Panc1 (cell line): ENCODE measurements around the gene MYRF. TPM values are rescaled to one million over a fixed set of nuclear protein-coding genes. Genes with fewer than 3 reads are reported as not detected.

Experiments
- ATAC-seq: fragments of 200-7000 bp; cut with Tn5 transposase; 2 replicates; pipeline ENCODE4 v1.9.1; 2020; ENCODE audit warnings: mild to moderate bottlenecking, moderate library complexity
- BruUV-seq: library from RNA; stranded (reverse); fragments of 400-500 nt; replicated peaks from 2 replicates; lab custom pipeline; 2021; lab: Mats Ljungman, UMichigan
- CTCF ChIA-PET: fragments of 300-600 bp; sonication (Branson Sonifier 250); formaldehyde crosslinking; loops from one replicate; lab custom pipeline; 2022; ENCODE audit warnings: antibody characterized with exemption; lab: Charles Lee
- POLR2A ChIA-PET: fragments of 300-600 bp; sonication (Branson Sonifier 250); formaldehyde crosslinking; loops from one replicate; lab custom pipeline; 2022; ENCODE audit warnings: antibody characterized with exemption; lab: Charles Lee
- DNase-seq: peaks from one replicate; pipeline ENCODE4 v3.0.0-alpha.2; 2010; ENCODE audit warnings: low read depth, low spot score
- H3K27ac ChIP-seq: 2 replicates; pipeline ENCODE4 v1.5.1; 2011; ENCODE audit warnings: mild to moderate bottlenecking, low read length, inconsistent platforms
- H3K27me3 ChIP-seq: fragments of 200-500 bp; sonication (Bioruptor generic); 2 replicates; pipeline ENCODE4 v1.6.0; 2014; ENCODE audit warnings: low read length, inconsistent platforms; ENCODE audit not compliant: control insufficient read depth, insufficient read depth
- H3K36me3 ChIP-seq: fragments of 200-500 bp; sonication (Bioruptor generic); 2 replicates; pipeline ENCODE4 v1.5.1; 2014; ENCODE audit warnings: inconsistent platforms, mild to moderate bottlenecking, low read length, moderate library complexity; ENCODE audit not compliant: control insufficient read depth, insufficient read depth
- H3K4me1 ChIP-seq: 2 replicates; pipeline ENCODE4 v1.5.1; 2011; ENCODE audit warnings: inconsistent platforms, mild to moderate bottlenecking, low read length, moderate library complexity; ENCODE audit not compliant: control insufficient read depth, insufficient read depth
- H3K4me3 ChIP-seq, 2 experiments: 2 replicates each; pipeline ENCODE4 v1.5.1; 2011 to 2012; ENCODE audit warnings: low read depth in 2 of 2, low read length in 2 of 2, mild to moderate bottlenecking in 2 of 2, inconsistent platforms in 1 of 2, moderate library complexity in 1 of 2
- H3K9me3 ChIP-seq: fragments of 200-500 bp; sonication (Bioruptor generic); 2 replicates; pipeline ENCODE4 v1.5.1; 2014; ENCODE audit warnings: low read depth, mild to moderate bottlenecking, inconsistent platforms, low read length, moderate library complexity; ENCODE audit not compliant: control insufficient read depth, insufficient read depth
- POLR2AphosphoS5 ChIP-seq: IDR thresholded peaks from 2 replicates; pipeline ENCODE4 v1.6.1; 2012; ENCODE audit warnings: mild to moderate bottlenecking, low read depth, low read length, moderate library complexity
- SIN3A ChIP-seq: IDR thresholded peaks from 2 replicates; pipeline ENCODE4 v1.6.1; 2012; ENCODE audit warnings: low read depth, mild to moderate bottlenecking, low read length, moderate library complexity, borderline replicate concordance; ENCODE audit not compliant: insufficient read depth
- in situ Hi-C: cut with HindIII; loops from 2 replicates; pipeline ENCODE4 v1.10.0; 2016; ENCODE audit warnings: low sequenced_read_pairs, low pct_unique_long_range_greater_than_20kb
- intact Hi-C: fragments of 100-400 bp; cut with micrococcal nuclease; formaldehyde crosslinking; loops from one replicate; pipeline ENCODE4 v1.10.0; 2022; ENCODE audit not compliant: unreplicated experiment
- total RNA-seq: library from RNA; stranded (reverse); gene quantifications from one replicate; pipeline ENCODE4 v1.2.1, GENCODE V29; 2021; ENCODE audit not compliant: unreplicated experiment
- TF ChIP-seq, protein P1 (sequence below), 2 experiments: IDR thresholded peaks; 2 replicates each; pipeline ENCODE4 v1.6.1; 2011 to 2012; ENCODE audit warnings: low read depth in 2 of 2, control low read depth in 1 of 2, low read length in 1 of 2, mild to moderate bottlenecking in 1 of 2, moderate library complexity in 1 of 2; ENCODE audit not compliant: insufficient read depth in 1 of 2
- TF ChIP-seq, protein P2 (sequence below): fragments of 450-650 bp; IDR thresholded peaks from 2 replicates; pipeline ENCODE4 v1.5.1; 2017; ENCODE audit warnings: mild to moderate bottlenecking

MYRF gene
- total RNA-seq, 1 experiment from 2014 or later, result 2.8 TPM

DNA sequence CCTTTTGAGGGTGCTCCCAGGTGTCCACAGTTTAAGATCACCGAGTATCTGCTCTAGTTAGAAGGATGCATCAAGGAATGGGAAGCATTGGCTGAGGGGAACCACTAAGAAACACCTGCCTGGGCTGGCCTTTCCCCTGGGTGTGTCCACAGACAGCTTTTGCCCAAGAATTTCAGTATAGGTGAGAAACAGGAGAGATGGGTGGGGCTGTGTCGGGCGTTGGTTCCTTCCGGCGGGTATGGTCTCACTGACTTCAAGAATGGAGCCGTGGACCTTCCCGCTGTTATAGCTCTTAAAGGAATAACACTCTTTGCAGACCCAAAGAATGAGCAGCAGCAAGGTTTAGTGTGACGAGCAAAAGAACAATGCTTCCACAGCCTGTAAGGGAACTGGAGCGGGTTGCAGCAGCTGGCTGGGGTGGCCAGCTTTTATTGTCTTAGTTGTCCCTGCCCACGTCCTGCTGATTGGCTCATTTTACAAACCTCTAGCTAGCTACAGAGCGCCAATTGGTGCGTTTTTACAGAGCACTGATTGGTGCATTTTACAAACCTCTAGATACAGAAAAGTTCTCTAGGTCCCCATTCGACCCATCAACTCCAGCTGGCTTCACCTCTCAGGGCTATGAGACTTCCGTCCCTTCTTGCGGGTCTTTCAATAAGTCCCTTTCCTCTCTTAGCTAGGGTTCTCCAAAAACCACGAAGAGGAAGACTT, 62.0 kb downstream of the MYRF start:
- no peak for ATAC-seq
- intact Hi-C loops (no loop called here), in situ Hi-C loops (no loop called here)
- Histone ChIP-seq H3K27ac (peak overlapping the region; percentile 95), H3K4me1 (peaks cover 17% of the 10 kb centered on the region), H3K9me3 (no peaks in the 10 kb centered on the region), H3K27me3 (no peaks in the 10 kb centered on the region), H3K36me3 (peaks cover 12% of the 10 kb centered on the region; the same call in 1 of the 2 replicates), H3K4me3 (peak overlapping the region; percentile 69 to 91)
- no peak for DNase-seq
- no TSS peak for BruUV-seq
- ChIA-PET POLR2A (interaction anchor here (0.6 to 1.3 kb wide), 6 partner anchors 10 to 21 kb away, joined by 3 to 10 read pairs (median 3); partner anchors contain the start of genes FADS2, FEN1 and TMEM258), CTCF (interaction anchor here (1.4 to 1.9 kb wide), 2 partner anchors 17 to 294 kb away, joined by 3 to 10 read pairs; no protein-coding TSS in a partner anchor)
- no peak for TF ChIP-seq SIN3A

DNA sequence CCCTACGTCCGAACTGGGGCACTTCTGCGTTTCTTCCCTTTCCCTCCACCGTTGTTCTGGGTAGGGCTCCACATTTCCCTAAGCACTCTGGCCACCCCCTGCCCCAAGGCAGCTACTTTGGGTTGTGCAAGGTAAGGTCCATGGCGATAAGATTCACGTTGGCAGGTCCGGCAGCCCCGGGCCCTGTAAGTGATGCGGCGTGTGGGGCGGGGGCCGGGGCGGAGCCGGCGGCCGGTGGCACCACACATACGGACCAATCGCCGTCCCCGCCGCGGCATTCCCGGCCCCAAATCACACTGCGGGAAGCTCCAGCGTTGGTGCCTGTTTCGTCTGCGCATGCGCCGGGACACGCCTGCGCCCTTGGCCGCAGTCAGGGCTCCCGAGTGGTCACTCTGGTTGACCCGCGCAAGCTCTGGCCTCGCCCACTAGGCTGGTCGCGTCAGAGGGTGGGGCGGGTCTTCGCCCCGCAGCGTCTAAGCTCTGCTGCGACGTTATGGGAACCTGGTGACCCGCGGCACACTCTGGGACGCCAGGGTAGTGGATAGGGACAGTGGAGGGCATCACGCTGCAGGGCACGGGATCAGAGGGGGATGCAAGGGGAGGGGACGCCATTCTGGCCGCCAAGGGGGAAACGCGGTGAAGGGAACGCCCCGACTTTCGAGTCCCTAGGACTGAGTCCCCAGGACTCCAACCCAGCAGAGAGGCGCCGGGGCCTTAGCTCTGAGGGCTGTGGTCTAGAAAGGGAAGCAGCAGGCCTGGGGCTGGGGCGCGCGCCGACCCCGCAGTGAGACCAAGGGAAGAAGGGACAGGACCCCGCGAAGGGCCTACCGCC, 62.7 kb downstream of the MYRF start:
- DNase-seq (peak; percentile 85), ATAC-seq (peak; percentile 90)
- Histone ChIP-seq H3K9me3 (no peaks in the 10 kb centered on the region), H3K36me3 (peaks cover 10% of the 10 kb centered on the region; the same call in 1 of the 2 replicates), H3K4me3 (peak overlapping the region; percentile 69 to 91), H3K27me3 (no peaks in the 10 kb centered on the region), H3K4me1 (peaks cover 17% of the 10 kb centered on the region), H3K27ac (peak overlapping the region; percentile 95)
- TF ChIP-seq, protein P1, sequence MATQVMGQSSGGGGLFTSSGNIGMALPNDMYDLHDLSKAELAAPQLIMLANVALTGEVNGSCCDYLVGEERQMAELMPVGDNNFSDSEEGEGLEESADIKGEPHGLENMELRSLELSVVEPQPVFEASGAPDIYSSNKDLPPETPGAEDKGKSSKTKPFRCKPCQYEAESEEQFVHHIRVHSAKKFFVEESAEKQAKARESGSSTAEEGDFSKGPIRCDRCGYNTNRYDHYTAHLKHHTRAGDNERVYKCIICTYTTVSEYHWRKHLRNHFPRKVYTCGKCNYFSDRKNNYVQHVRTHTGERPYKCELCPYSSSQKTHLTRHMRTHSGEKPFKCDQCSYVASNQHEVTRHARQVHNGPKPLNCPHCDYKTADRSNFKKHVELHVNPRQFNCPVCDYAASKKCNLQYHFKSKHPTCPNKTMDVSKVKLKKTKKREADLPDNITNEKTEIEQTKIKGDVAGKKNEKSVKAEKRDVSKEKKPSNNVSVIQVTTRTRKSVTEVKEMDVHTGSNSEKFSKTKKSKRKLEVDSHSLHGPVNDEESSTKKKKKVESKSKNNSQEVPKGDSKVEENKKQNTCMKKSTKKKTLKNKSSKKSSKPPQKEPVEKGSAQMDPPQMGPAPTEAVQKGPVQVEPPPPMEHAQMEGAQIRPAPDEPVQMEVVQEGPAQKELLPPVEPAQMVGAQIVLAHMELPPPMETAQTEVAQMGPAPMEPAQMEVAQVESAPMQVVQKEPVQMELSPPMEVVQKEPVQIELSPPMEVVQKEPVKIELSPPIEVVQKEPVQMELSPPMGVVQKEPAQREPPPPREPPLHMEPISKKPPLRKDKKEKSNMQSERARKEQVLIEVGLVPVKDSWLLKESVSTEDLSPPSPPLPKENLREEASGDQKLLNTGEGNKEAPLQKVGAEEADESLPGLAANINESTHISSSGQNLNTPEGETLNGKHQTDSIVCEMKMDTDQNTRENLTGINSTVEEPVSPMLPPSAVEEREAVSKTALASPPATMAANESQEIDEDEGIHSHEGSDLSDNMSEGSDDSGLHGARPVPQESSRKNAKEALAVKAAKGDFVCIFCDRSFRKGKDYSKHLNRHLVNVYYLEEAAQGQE (IDR thresholded peaks at IDR 0.05; ENCODE audit: insufficient read depth in 1 of 2, low read depth in 2 of 2, low read length in 1 of 2), result 0 out of 4 replicates have a peak, but pooled peaks of 1 of the 2 experiments have one; percentile 19
- TF ChIP-seq, protein P2, sequence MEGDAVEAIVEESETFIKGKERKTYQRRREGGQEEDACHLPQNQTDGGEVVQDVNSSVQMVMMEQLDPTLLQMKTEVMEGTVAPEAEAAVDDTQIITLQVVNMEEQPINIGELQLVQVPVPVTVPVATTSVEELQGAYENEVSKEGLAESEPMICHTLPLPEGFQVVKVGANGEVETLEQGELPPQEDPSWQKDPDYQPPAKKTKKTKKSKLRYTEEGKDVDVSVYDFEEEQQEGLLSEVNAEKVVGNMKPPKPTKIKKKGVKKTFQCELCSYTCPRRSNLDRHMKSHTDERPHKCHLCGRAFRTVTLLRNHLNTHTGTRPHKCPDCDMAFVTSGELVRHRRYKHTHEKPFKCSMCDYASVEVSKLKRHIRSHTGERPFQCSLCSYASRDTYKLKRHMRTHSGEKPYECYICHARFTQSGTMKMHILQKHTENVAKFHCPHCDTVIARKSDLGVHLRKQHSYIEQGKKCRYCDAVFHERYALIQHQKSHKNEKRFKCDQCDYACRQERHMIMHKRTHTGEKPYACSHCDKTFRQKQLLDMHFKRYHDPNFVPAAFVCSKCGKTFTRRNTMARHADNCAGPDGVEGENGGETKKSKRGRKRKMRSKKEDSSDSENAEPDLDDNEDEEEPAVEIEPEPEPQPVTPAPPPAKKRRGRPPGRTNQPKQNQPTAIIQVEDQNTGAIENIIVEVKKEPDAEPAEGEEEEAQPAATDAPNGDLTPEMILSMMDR, result no peak
- peak; percentile 86 for TF ChIP-seq POLR2AphosphoS5
- TF ChIP-seq SIN3A, result no peak; the same call in 1 of the 2 replicates
- in situ Hi-C loops (no loop called here), intact Hi-C loops (no loop called here)
- ChIA-PET CTCF (interaction anchor here (0.6 to 1.9 kb wide), 4 partner anchors 18 to 701 kb away, joined by 3 to 10 read pairs (median 6); no protein-coding TSS in a partner anchor), POLR2A (interaction anchor here (0.6 to 1.3 kb wide), 12 partner anchors 9 to 1026 kb away, joined by 3 to 10 read pairs (median 3); partner anchors contain the start of genes C11orf98, CSKMT, FADS2 and FEN1)
- no TSS peak for BruUV-seq
